ENCODE data around the gene MAP1LC3A. TPM values are rescaled to one million over a fixed set of nuclear protein-coding genes. Genes with fewer than 3 reads are reported as not detected.
A peak's percentile ranks its signal among the peaks of the same experiment; 100 is the strongest.

Gene MAP1LC3A
- polyA plus RNA-seq, 3 donors from 2014 or later: 0.74 to 4.2 (median 3.1) TPM

DNA sequence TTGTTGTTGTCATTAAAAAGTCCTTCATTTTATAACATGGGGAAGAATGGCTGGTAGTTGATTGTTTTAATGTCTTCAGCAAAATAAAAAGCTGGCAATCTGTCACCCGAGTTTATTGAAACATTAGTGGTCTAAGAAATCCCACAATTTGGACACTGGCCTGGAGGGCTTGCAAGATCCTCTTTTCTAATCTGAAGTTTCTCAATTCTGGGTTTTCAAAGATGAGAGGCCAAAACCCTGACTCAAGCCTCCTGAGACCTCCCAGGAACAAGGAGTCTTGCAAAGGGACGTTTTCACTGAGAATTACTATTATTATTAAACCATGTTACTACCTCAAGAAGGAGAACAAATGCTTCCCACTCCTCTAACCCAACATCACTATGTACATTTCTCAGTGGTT, 19.5 kb downstream of the MAP1LC3A start:
- Mint-ChIP-seq H3K4me3 (no peak overlapping the region), H3K9me3 (no peaks in the 10 kb centered on the region), H3K27ac (no peak overlapping the region), H3K27me3 (ENCODE audit: low read depth in 3 of 3) (no peaks in the 10 kb centered on the region), H3K36me3 (peaks cover 9 to 26% (median 20%) of the 10 kb centered on the region in 3 donors), H3K4me1 (peaks cover 15 to 17% of the 10 kb centered on the region in 2 donors)
- DNase-seq: no peak

DNA sequence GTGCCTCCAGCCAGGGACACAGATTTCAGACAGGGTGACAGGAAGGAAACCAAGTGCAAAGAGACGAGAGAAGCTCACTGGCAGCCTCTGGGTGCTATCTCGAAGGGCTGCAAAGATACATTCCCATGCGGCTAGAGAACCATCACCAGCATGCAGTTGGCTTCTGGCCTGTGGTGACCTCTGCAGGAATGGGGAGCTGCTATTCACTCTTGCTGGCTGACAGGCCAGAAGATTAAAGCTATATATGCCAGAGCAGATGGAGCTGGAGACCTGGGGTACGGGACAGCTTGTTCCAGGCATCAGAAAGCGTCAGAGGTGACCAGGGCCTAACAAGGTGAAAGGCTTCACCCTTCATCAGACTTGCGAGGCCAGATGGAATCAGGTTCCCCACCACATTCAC, 20.0 kb downstream of the MAP1LC3A start:
- no peak for DNase-seq
- Mint-ChIP-seq H3K27ac (no peak overlapping the region), H3K27me3 (ENCODE audit: low read depth in 3 of 3) (no peaks in the 10 kb centered on the region), H3K9me3 (no peaks in the 10 kb centered on the region), H3K4me1 (peaks cover 15 to 17% of the 10 kb centered on the region in 2 donors), H3K4me3 (no peak overlapping the region), H3K36me3 (peaks cover 5 to 23% (median 15%) of the 10 kb centered on the region in 3 donors)

DNA sequence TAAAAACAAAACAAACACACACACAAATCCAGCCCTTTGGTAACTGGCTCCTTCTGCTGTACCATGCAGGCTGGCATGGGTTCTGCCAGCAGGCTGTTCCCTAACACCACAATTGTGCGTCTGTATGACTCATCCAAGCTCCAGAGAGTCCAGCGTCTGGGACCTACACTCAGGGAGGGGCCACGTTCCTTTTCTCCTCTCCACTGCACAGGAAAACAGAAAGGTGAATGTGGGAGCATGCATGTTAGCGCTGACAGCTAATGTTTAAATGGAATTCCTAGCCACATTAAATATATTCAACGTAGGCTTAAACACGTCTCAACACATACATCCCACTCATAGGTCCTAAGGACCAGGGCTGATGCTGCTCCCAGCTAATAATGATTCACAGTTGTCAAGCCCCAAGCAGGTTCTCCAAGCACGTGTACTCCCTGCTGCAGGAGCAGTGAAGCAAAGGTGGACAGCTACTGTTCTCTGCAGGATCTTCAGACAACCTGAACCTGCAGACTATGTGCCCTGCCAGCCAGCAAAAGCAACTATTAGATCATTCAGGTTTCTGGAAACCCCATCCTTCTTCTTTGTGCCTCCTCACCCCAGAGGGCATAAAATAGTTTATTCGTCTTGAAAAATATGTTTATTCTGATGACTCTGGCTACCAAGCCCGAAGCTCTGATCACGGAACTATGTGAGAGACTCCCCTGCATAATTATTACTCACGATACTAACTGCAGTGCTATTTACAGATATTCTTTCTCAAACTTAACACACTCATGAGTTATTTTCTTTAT, 20.9 kb downstream of the MAP1LC3A start:
- Mint-ChIP-seq H3K27ac (peak overlapping the region in 4 of 6 donors; percentile 44 to 90 (median 81)), H3K9me3 (no peaks in the 10 kb centered on the region), H3K27me3 (ENCODE audit: low read depth in 3 of 3) (no peaks in the 10 kb centered on the region), H3K4me3 (no peak overlapping the region), H3K4me1 (peaks cover 15 to 17% of the 10 kb centered on the region in 2 donors), H3K36me3 (peaks cover 5 to 17% (median 10%) of the 10 kb centered on the region in 3 donors)
- no peak for DNase-seq

DNA sequence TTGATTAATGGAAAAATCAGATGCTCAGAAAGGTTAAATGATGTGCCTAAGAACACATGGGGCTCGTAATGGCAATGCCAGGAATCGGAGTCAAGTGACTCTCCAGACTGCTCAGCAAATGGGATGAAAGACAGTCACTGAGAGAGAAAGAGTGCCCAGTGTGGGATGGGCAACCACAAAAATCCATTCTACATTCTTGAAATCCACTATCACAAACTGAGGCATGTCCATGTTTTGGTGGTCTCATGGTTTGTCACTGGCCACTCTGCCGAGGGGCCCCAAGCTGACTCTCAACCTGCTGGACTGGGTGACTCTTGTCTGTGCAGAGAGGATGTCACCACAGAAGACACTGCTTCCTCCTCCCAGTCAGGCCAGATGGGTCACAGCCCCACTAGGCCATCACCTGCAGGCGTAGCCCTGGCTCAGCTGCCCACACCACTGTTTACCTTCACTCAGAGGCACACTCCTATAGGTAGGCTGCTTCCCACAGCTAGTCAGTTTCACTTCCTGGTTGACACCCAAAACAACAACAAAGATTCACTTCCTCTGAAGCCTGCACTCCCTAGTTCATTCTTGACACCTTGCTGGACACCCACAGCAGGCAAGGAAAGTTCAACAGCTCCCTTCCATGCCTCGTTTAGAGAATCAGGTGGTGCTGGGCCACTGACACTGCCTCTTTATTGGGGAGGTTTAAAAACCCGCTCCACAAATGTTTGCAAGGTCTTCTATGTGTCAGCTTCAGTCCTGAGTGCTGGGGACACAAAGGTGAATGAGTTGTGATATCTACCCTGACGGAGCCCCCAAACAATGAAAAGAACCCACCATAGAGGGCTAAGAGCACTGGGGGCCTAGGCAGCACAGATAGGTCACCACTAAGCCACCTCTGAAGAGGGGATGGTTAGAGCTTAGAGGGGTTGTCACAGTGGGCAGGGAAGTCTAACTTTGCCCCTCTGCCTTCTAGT, 21.7 kb downstream of the MAP1LC3A start:
- DNase-seq: no peak
- peaks cover 7 to 17% (median 10%) of the 10 kb centered on the region in 3 donors for H3K36me3 Mint-ChIP-seq
- H3K4me3 Mint-ChIP-seq: no peak overlapping the region
- no peaks in the 10 kb centered on the region for H3K9me3 Mint-ChIP-seq
- peak overlapping the region; percentile 44 to 90 (median 76) for H3K27ac Mint-ChIP-seq
- H3K27me3 Mint-ChIP-seq (ENCODE audit: low read depth in 3 of 3): no peaks in the 10 kb centered on the region
- H3K4me1 Mint-ChIP-seq: peaks cover 15 to 17% of the 10 kb centered on the region in 2 donors

- DNase-seq: no peak
- Mint-ChIP-seq H3K9me3 (peaks cover 0 to 2% (median 0%) of the 10 kb centered on the region in 6 donors), H3K27ac (peak overlapping the region in 5 of 6 donors; percentile 44 to 76 (median 58)), H3K4me3 (no peak overlapping the region), H3K36me3 (peaks cover 8 to 24% (median 10%) of the 10 kb centered on the region in 3 donors), H3K27me3 (ENCODE audit: low read depth in 3 of 3) (no peaks in the 10 kb centered on the region), H3K4me1 (peaks cover 15 to 17% of the 10 kb centered on the region in 2 donors)
These were observed 23.0 kb downstream of the MAP1LC3A start for GRCh38 chr20:34581341-34582184.

- peaks cover 8 to 24% (median 10%) of the 10 kb centered on the region in 3 donors for H3K36me3 Mint-ChIP-seq
- no peaks in the 10 kb centered on the region for H3K27me3 Mint-ChIP-seq (ENCODE audit: low read depth in 3 of 3)
- no peak overlapping the region for H3K4me3 Mint-ChIP-seq
- DNase-seq: no peak
- peak overlapping the region in 1 of 6 donors; percentile 31 for H3K27ac Mint-ChIP-seq
- H3K4me1 Mint-ChIP-seq: peaks cover 15 to 17% of the 10 kb centered on the region in 2 donors
- H3K9me3 Mint-ChIP-seq: peaks cover 0 to 2% (median 0%) of the 10 kb centered on the region in 6 donors
These were observed 23.7 kb downstream of the MAP1LC3A start for GRCh38 chr20:34582221-34582620.

DNA sequence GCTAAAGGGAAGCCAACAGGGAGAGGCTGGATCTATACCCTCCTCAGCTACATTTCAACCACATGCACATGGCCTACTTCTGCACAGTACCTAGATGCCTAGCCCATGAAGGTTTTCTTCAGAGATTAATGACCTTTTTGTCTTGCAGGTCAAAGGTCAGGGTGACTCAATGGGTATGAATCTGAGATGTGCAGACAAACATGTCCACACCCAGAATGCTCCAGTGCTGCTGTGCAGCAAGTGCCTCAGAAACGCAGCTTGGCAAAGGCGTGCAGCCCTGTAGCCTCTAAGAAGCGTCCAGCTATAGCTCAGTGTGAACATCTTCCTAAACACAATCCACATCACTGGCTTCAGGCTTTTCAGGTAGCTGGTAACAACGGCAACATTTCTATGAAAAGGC, 24.4 kb downstream of the MAP1LC3A start:
- no peak overlapping the region for H3K27ac Mint-ChIP-seq
- peaks cover 14 to 31% (median 14%) of the 10 kb centered on the region in 3 donors for H3K36me3 Mint-ChIP-seq
- H3K4me3 Mint-ChIP-seq: no peak overlapping the region
- no peaks in the 10 kb centered on the region for H3K27me3 Mint-ChIP-seq (ENCODE audit: low read depth in 3 of 3)
- peaks cover 15 to 17% of the 10 kb centered on the region in 2 donors for H3K4me1 Mint-ChIP-seq
- no peak for DNase-seq
- H3K9me3 Mint-ChIP-seq: peaks cover 0 to 2% (median 0%) of the 10 kb centered on the region in 6 donors

GRCh38 chr20:34583544-34583943, 25.0 kb downstream of the MAP1LC3A start:
- Mint-ChIP-seq H3K4me1 (peaks cover 15 to 17% of the 10 kb centered on the region in 2 donors), H3K27ac (no peak overlapping the region), H3K4me3 (no peak overlapping the region), H3K27me3 (ENCODE audit: low read depth in 3 of 3) (no peaks in the 10 kb centered on the region), H3K36me3 (peaks cover 11 to 34% (median 14%) of the 10 kb centered on the region in 3 donors), H3K9me3 (peaks cover 0 to 2% (median 0%) of the 10 kb centered on the region in 6 donors)
- no peak for DNase-seq

DNA sequence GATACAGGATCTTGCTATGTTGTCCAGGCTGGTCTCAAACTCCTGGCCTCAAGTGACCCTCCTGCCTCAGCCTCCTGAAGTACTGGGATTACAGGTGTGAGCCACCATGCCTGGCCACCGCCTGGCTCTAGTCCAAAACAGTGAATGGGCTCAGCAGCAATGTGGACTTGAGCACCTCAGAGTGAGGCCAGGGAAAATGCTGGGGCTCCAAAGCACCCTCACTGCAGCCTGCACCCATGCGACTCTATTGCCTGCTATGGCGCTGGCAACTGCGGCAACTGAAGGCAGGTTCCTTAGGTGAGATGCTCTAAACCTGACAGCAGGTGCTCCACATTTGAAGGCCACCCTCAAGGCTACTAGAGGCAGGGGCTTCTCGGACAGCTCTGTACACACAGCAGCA, 26.5 kb downstream of the MAP1LC3A start:
- DNase-seq: no peak
- Mint-ChIP-seq H3K4me3 (no peak overlapping the region), H3K27ac (no peak overlapping the region), H3K36me3 (peaks cover 11 to 37% (median 14%) of the 10 kb centered on the region in 3 donors), H3K27me3 (ENCODE audit: low read depth in 3 of 3) (no peaks in the 10 kb centered on the region), H3K4me1 (peaks cover 10 to 11% of the 10 kb centered on the region in 2 donors), H3K9me3 (peaks cover 0 to 2% (median 0%) of the 10 kb centered on the region in 6 donors)

DNA sequence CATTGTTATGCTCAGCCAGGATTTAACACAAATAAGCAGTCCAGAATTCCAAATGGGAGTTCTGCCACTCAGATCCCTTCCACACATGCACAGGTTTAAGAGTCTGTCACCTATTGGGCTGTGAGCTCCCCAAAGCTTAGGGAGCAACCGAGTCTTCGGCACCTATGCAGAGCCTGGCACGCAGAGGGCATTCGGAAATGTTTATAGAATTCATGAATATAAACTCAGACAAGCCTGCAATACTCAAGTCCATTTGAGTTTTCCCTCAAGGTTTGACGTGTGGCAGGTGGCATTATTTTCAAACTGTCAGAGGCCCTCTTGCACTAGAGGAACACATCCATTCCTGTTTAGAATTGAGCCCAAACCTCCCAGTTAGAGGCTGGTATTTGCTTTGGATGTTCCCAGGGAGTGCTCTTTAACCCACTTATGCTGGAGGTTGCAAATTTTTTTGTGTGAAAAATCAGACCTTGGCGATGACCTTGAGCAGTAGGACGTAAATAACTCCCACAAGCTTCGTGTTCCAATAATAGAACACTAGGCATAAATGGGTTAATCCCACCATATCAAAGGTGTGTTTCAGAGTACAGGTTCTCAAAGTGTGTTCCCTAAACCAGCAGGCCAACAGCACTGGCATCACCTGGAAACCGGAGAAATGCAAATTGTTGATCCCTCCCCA, 28.1 kb downstream of the MAP1LC3A start:
- no peak for DNase-seq
- Mint-ChIP-seq H3K27me3 (ENCODE audit: low read depth in 3 of 3) (no peaks in the 10 kb centered on the region), H3K27ac (no peak overlapping the region), H3K9me3 (peaks cover 0 to 2% (median 0%) of the 10 kb centered on the region in 6 donors), H3K4me1 (no peaks in the 10 kb centered on the region), H3K4me3 (no peak overlapping the region), H3K36me3 (peaks cover 5 to 24% (median 8%) of the 10 kb centered on the region in 3 donors)

GRCh38 chr20:34595377-34596184, 37.1 kb downstream of the MAP1LC3A start:
- H3K9me3 Mint-ChIP-seq: no peaks in the 10 kb centered on the region
- no peaks in the 10 kb centered on the region for H3K27me3 Mint-ChIP-seq (ENCODE audit: low read depth in 3 of 3)
- H3K4me3 Mint-ChIP-seq: no peak overlapping the region
- no peaks in the 10 kb centered on the region for H3K4me1 Mint-ChIP-seq
- H3K27ac Mint-ChIP-seq: no peak overlapping the region
- peaks cover 0 to 9% (median 3%) of the 10 kb centered on the region in 3 donors for H3K36me3 Mint-ChIP-seq
- DNase-seq: no peak
